SK-N-MC (cell line): Measurements from ENCODE around the gene NFATC1.

Experiments
- EZH2 ChIP-seq: fragments of 200-600 bp; sonication (generic); IDR thresholded peaks from one replicate; pipeline ENCODE4 v1.6.1; 2017; ENCODE audit warnings: antibody characterized with exemption
- POLR2AphosphoS5 ChIP-seq: IDR thresholded peaks from 2 replicates; pipeline ENCODE4 v1.6.1; 2012; ENCODE audit warnings: mild to moderate bottlenecking, low read depth, low read length, borderline replicate concordance

GRCh38 chr18:79393181-79393634 is 2.5 kb upstream of the NFATC1 start:
- TF ChIP-seq POLR2AphosphoS5: no peak
- TF ChIP-seq EZH2: no peak
